K562 (cell line): Measurements from ENCODE around the gene ZNF385C. TPM values are rescaled to one million over a fixed set of nuclear protein-coding genes. Genes with fewer than 3 reads are reported as not detected.

Source experiments
- ARID1B ChIP-seq: fragments of 450-650 bp; IDR thresholded peaks from 2 replicates; pipeline ENCODE4 v1.6.1; 2016; ENCODE audit warnings: antibody characterized with exemption, mild to moderate bottlenecking, inconsistent platforms
- CBX5 ChIP-seq: IDR thresholded peaks from 2 replicates; pipeline ENCODE4 v1.6.1; 2014; ENCODE audit warnings: low read depth, borderline replicate concordance
- CTCFL ChIP-seq: IDR thresholded peaks from 2 replicates; pipeline ENCODE4 v1.6.1; 2011; ENCODE audit warnings: borderline replicate concordance, low read depth, mild to moderate bottlenecking, moderate library complexity, low read length; ENCODE audit not compliant: insufficient read depth, poor library complexity, severe bottlenecking
- ELF1 ChIP-seq: fragments of 200-800 bp; sonication (Bioruptor generic); IDR thresholded peaks from 2 replicates; pipeline ENCODE4 v1.6.1; 2016; ENCODE audit warnings: missing genetic modification characterization, missing compliant biosample characterization
- GABPB2 ChIP-seq: fragments of 250-450 bp; sonication (Bioruptor Pico); conservative IDR thresholded peaks from 2 replicates; pipeline ENCODE4 v1.5.1; 2021; ENCODE audit warnings: mild to moderate bottlenecking
- HCFC1 ChIP-seq: IDR thresholded peaks from 2 replicates; pipeline ENCODE4 v1.6.1; 2012; ENCODE audit warnings: low read depth, low read length, improper control_type of control experiment
- HDAC1 ChIP-seq, 2 experiments: fragments of 450-650 bp; IDR thresholded peaks; 2 replicates each; pipeline ENCODE4 v1.6.1; 2016 to 2017; ENCODE audit warnings: inconsistent platforms in 1 of 2, mild to moderate bottlenecking in 1 of 2, moderate library complexity in 1 of 2
- KAT7 ChIP-seq: sonication (generic); formaldehyde crosslinking; IDR thresholded peaks from 2 replicates; pipeline ENCODE4 v1.8.0; 2022; ENCODE audit warnings: missing genetic modification reagents, mild to moderate bottlenecking, borderline replicate concordance
- KDM5B ChIP-seq: fragments of 200-600 bp; sonication (generic); IDR thresholded peaks from 2 replicates; pipeline ENCODE4 v1.6.1; 2012; ENCODE audit warnings: low read depth, mild to moderate bottlenecking, moderate library complexity, low read length, control low read depth, inconsistent platforms; ENCODE audit not compliant: insufficient replicate concordance
- L3MBTL2 ChIP-seq: fragments of 450-650 bp; IDR thresholded peaks from 2 replicates; pipeline ENCODE4 v1.6.1; 2016; ENCODE audit warnings: mild to moderate bottlenecking, moderate library complexity
- RBBP5 ChIP-seq: fragments of 200-600 bp; sonication (generic); IDR thresholded peaks from 2 replicates; pipeline ENCODE4 v1.6.1; 2012; ENCODE audit warnings: borderline replicate concordance, mild to moderate bottlenecking, low read length, control low read depth, inconsistent platforms; ENCODE audit not compliant: insufficient read depth, poor library complexity, severe bottlenecking
- RBM22 ChIP-seq: fragments of 200-400 bp; formaldehyde crosslinking; IDR thresholded peaks from 2 replicates; pipeline ENCODE4 v1.6.1; 2018; ENCODE audit warnings: low read length, low read depth; ENCODE audit not compliant: poor library complexity, severe bottlenecking
- SMAD3 ChIP-seq: fragments of 450-650 bp; formaldehyde crosslinking; conservative IDR thresholded peaks from 2 replicates; pipeline ENCODE4 v1.4.0; 2020; ENCODE audit warnings: mild to moderate bottlenecking
- SRSF7 ChIP-seq: fragments of 200-400 bp; formaldehyde crosslinking; optimal IDR thresholded peaks from 2 replicates; pipeline ENCODE3; 2017; ENCODE audit warnings: mild to moderate bottlenecking, low read depth, low read length
- TBP ChIP-seq: optimal IDR thresholded peaks from 2 replicates; pipeline ENCODE3; 2011; ENCODE audit warnings: low read depth, low read length, improper control_type of control experiment
- TCFL5 ChIP-seq: fragments of 250-450 bp; sonication (Bioruptor Pico); conservative IDR thresholded peaks from 2 replicates; pipeline ENCODE4 v1.6.1; 2021; ENCODE audit warnings: mild to moderate bottlenecking, moderate library complexity, matching md5 sums
- ZKSCAN8 ChIP-seq: fragments of 200-800 bp; sonication (Bioruptor generic); IDR thresholded peaks from 2 replicates; pipeline ENCODE4 v1.6.1; 2016; ENCODE audit warnings: missing genetic modification characterization, missing compliant biosample characterization
- ZNF212 ChIP-seq: fragments of 450-650 bp; formaldehyde crosslinking; IDR thresholded peaks from 2 replicates; pipeline ENCODE4 v1.4.0; 2020; ENCODE audit warnings: mild to moderate bottlenecking
- polyA plus RNA-seq, 8 experiments: library from polyadenylated mRNA; depleted of rRNA in 4 of 8; stranded (reverse) in 5 of 8; unstranded in 3 of 8; fragments of >200 nt; fragmentation: Nextera tagmentation in 2 of 8; fragmentation: Illumina TruSeq in 1 of 8; extraction: Ambion mirVana in 2 of 8; extraction: Trizol in 1 of 8; gene quantifications; 2 replicates each; pipeline versions ENCODE4 v1.2.1 to v1.2.3, GENCODE V29; 2011 to 2014; ENCODE audit warnings: inconsistent platforms in 1 of 8, missing spikeins in 1 of 8
- total RNA-seq, 7 experiments: library from RNA; depleted of rRNA in 6 of 7; stranded (reverse); fragments of >200 nt in 6 of 7; fragmentation: Illumina TruSeq in 2 of 7; extraction: Trizol in 2 of 7; gene quantifications; 2 replicates each; pipeline versions ENCODE4 v1.2.1 to v1.2.3, GENCODE V29; 2011 to 2021; ENCODE audit warnings: low replicate concordance in 1 of 7
- TF ChIP-seq, protein P1 (sequence below): IDR thresholded peaks from 2 replicates; pipeline ENCODE4 v1.6.1; 2014; ENCODE audit warnings: antibody characterized with exemption
- TF ChIP-seq, protein P2 (sequence below): fragments of 450-650 bp; IDR thresholded peaks from 2 replicates; pipeline ENCODE4 v1.6.1; 2014; ENCODE audit warnings: low read depth, mild to moderate bottlenecking, moderate library complexity, borderline replicate concordance
- TF ChIP-seq, protein P3 (sequence below): sonication (generic); formaldehyde crosslinking; IDR thresholded peaks from 2 replicates; pipeline ENCODE4 v1.8.0; 2022; ENCODE audit warnings: missing genetic modification reagents, mild to moderate bottlenecking, moderate library complexity, borderline replicate concordance

Gene ZNF385C
- total and polyA plus RNA-seq, 9 of the 15 experiments (the other 6 are each of a cell fraction or from before 2014, with no cell fraction given), result 0.03 to 0.35 (median 0.18) TPM; not detected in 1

- TF ChIP-seq RBM22, result no peak
- no peak for TF ChIP-seq ZNF212 (CRISPR knock-in tag)
- TF ChIP-seq, protein P1, sequence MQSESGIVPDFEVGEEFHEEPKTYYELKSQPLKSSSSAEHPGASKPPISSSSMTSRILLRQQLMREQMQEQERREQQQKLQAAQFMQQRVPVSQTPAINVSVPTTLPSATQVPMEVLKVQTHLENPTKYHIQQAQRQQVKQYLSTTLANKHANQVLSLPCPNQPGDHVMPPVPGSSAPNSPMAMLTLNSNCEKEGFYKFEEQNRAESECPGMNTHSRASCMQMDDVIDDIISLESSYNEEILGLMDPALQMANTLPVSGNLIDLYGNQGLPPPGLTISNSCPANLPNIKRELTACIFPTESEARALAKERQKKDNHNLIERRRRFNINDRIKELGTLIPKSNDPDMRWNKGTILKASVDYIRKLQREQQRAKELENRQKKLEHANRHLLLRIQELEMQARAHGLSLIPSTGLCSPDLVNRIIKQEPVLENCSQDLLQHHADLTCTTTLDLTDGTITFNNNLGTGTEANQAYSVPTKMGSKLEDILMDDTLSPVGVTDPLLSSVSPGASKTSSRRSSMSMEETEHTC, result 0 out of 2 replicates have a peak, but pooled peaks have one; percentile 2
- no peak for TF ChIP-seq ARID1B
- peak; percentile 94 for TF ChIP-seq HCFC1
- no peak for TF ChIP-seq SMAD3 (CRISPR knock-in tag)
- TF ChIP-seq ZKSCAN8 (CRISPR knock-in tag), result no peak
- no peak for TF ChIP-seq GABPB2
- TF ChIP-seq, protein P2, sequence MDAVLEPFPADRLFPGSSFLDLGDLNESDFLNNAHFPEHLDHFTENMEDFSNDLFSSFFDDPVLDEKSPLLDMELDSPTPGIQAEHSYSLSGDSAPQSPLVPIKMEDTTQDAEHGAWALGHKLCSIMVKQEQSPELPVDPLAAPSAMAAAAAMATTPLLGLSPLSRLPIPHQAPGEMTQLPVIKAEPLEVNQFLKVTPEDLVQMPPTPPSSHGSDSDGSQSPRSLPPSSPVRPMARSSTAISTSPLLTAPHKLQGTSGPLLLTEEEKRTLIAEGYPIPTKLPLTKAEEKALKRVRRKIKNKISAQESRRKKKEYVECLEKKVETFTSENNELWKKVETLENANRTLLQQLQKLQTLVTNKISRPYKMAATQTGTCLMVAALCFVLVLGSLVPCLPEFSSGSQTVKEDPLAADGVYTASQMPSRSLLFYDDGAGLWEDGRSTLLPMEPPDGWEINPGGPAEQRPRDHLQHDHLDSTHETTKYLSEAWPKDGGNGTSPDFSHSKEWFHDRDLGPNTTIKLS, result peak; percentile 76; the same call in 1 of the 2 replicates
- peak; percentile 41 for TF ChIP-seq CTCFL
- peak; percentile 52 for TF ChIP-seq RBBP5
- peak; percentile 58 for TF ChIP-seq L3MBTL2
- TF ChIP-seq ELF1, result no peak
- TF ChIP-seq, protein P3, sequence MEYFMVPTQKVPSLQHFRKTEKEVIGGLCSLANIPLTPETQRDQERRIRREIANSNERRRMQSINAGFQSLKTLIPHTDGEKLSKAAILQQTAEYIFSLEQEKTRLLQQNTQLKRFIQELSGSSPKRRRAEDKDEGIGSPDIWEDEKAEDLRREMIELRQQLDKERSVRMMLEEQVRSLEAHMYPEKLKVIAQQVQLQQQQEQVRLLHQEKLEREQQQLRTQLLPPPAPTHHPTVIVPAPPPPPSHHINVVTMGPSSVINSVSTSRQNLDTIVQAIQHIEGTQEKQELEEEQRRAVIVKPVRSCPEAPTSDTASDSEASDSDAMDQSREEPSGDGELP (CRISPR knock-in tag), result peak; percentile 43; the same call in 1 of the 2 replicates
- TF ChIP-seq KAT7 (CRISPR knock-in tag), result no peak
- peak in 1 of 2 experiments; percentile 55; a peak in 1 of 4 replicates for TF ChIP-seq HDAC1 (IDR thresholded peaks at IDR 0.05)
- peak; percentile 46 for TF ChIP-seq TBP
- TF ChIP-seq SRSF7, result no peak
- no peak for TF ChIP-seq TCFL5 (CRISPR knock-in tag)
- peak; percentile 55 for TF ChIP-seq KDM5B
- no peak for TF ChIP-seq CBX5
Measured at GRCh38 chr17:42120770-42121769, 22.8 kb upstream of the ZNF385C start, which contains the start of gene KAT2A (continued).
